MM.1S (cell line): Measurements from ENCODE around the gene ZSCAN1.

Experiments used
- DNase-seq: peaks from one replicate; pipeline ENCODE4 v3.0.0-alpha.2; 2015
- H2AFZ ChIP-seq: fragments of 300-600 bp; sonication (generic); 2 replicates; pipeline ENCODE4 v1.6.0; 2016; ENCODE audit warnings: antibody characterized with exemption, low read length
- H3F3A ChIP-seq: fragments of 300-600 bp; sonication (generic); 2 replicates; pipeline ENCODE4 v1.6.1; 2016; ENCODE audit warnings: mild to moderate bottlenecking, antibody characterized with exemption, low read length, moderate library complexity, mixed read lengths; ENCODE audit not compliant: insufficient read depth
- H3K27ac ChIP-seq: fragments of 300-600 bp; sonication (generic); 2 replicates; pipeline ENCODE4 v1.5.1; 2016; ENCODE audit warnings: mild to moderate bottlenecking, low read length
- H3K27me3 ChIP-seq: fragments of 300-600 bp; sonication (generic); replicated peaks from 2 replicates; pipeline ENCODE4 v1.6.0; 2016; ENCODE audit warnings: low read length; ENCODE audit not compliant: insufficient read depth
- H3K36me3 ChIP-seq: fragments of 300-600 bp; sonication (generic); replicated peaks from 2 replicates; pipeline ENCODE4 v1.6.1; 2016; ENCODE audit warnings: mild to moderate bottlenecking, low read length, mixed read lengths; ENCODE audit not compliant: insufficient read depth
- H3K4me1 ChIP-seq: fragments of 300-600 bp; sonication (generic); 2 replicates; pipeline ENCODE4 v1.6.1; 2016; ENCODE audit warnings: low read length, mixed read lengths
- H3K4me2 ChIP-seq: fragments of 300-600 bp; sonication (generic); 2 replicates; pipeline ENCODE4 v1.6.0; 2016; ENCODE audit warnings: low read depth, low read length
- H3K4me3 ChIP-seq: fragments of 300-600 bp; sonication (generic); 2 replicates; pipeline ENCODE4 v1.5.1; 2016; ENCODE audit warnings: low read length, mixed read lengths
- H3K79me2 ChIP-seq: fragments of 300-600 bp; sonication (generic); 2 replicates; pipeline ENCODE4 v1.6.1; 2016; ENCODE audit warnings: mixed run types, low read length, mixed read lengths
- H3K9ac ChIP-seq: fragments of 300-600 bp; sonication (generic); 2 replicates; pipeline ENCODE4 v1.6.1; 2016; ENCODE audit warnings: low read length, mixed read lengths
- H3K9me2 ChIP-seq: fragments of 300-600 bp; sonication (generic); replicated peaks from 2 replicates; pipeline ENCODE4 v1.6.1; 2016; ENCODE audit warnings: mild to moderate bottlenecking, low read length, mixed read lengths; ENCODE audit not compliant: insufficient read depth
- H3K9me3 ChIP-seq: fragments of 300-600 bp; sonication (generic); replicated peaks from 2 replicates; pipeline ENCODE4 v1.6.1; 2016; ENCODE audit warnings: mild to moderate bottlenecking, low read length, mixed read lengths; ENCODE audit not compliant: insufficient read depth
- H4K20me1 ChIP-seq: fragments of 300-600 bp; sonication (generic); 2 replicates; pipeline ENCODE4 v1.6.1; 2016; ENCODE audit warnings: mild to moderate bottlenecking, low read length, moderate library complexity, mixed read lengths; ENCODE audit not compliant: insufficient read depth
- CTCF ChIP-seq: fragments of 300-600 bp; sonication (generic); IDR thresholded peaks from 2 replicates; pipeline ENCODE4 v1.5.1; 2016; ENCODE audit warnings: antibody characterized with exemption, low read length, mixed read lengths
- EZH2 ChIP-seq: fragments of 300-600 bp; sonication (generic); optimal IDR thresholded peaks from 2 replicates; pipeline ENCODE3; 2017; ENCODE audit warnings: low read depth, mild to moderate bottlenecking, antibody characterized with exemption, low read length, mixed read lengths
- EZH2phosphoT487 ChIP-seq: fragments of 300-600 bp; sonication (generic); IDR thresholded peaks from 2 replicates; pipeline ENCODE4 v1.6.1; 2018; ENCODE audit warnings: antibody characterized with exemption, low read length

Gene ZSCAN1

DNA sequence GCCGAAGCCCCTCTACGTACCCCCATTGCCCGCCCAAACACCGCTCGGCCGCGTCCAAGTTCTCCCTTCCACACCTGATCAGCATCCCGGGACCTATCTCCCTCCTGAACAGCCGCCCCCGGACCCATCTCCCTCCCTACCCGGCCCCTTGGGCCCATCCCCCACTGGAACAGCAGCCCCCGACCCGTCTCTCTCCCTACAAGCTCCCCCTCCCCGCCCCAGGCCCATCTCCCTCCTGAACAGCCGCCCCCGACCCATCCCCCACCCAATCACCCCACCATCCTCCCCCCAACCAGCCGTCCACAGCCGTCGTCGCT, 610 bp downstream of the ZSCAN1 start:
- DNase-seq = no peak
- H3K4me3 ChIP-seq = no peak overlapping the region

DNA sequence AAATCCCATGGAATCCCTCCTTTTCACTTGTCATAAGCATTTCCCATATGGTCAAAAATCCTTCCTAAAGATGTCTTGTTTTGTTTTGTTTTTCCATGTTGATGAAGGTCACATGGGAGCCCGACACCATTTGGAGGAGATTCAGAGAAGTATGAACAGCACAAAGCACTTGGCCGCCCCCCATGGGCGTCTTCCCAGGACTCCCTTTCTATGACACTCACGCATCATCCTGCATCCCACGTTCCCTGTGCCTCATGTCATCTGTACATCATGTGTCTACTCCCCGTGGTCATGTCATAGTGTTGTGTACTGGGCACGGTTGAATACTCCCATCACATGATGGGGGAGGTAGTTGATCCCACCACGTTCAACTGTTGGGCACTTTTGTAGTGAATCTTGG, 2.0 kb downstream of the ZSCAN1 start:
- Histone ChIP-seq H3K9ac (no peak overlapping the region), H3K79me2 (no peaks in the 10 kb centered on the region), H3K27me3 (no peaks in the 10 kb centered on the region), H3K9me2 (no peaks in the 10 kb centered on the region), H3F3A (no peaks in the 10 kb centered on the region), H3K9me3 (no peaks in the 10 kb centered on the region), H2AFZ (no peak overlapping the region), H4K20me1 (no peaks in the 10 kb centered on the region), H3K4me1 (no peaks in the 10 kb centered on the region), H3K4me2 (no peak overlapping the region), H3K4me3 (no peak overlapping the region), H3K27ac (no peak overlapping the region), H3K36me3 (no peaks in the 10 kb centered on the region)
- DNase-seq = no peak
- TF ChIP-seq EZH2 (no peak), EZH2phosphoT487 (no peak), CTCF (no peak)

More for the DNA sequence above, 610 bp downstream of the ZSCAN1 start:
- Histone ChIP-seq H3K27me3 (no peaks in the 10 kb centered on the region), H3K9ac (no peak overlapping the region), H3K9me3 (no peaks in the 10 kb centered on the region), H3K27ac (no peak overlapping the region), H3F3A (no peaks in the 10 kb centered on the region), H3K9me2 (no peaks in the 10 kb centered on the region), H3K4me1 (no peaks in the 10 kb centered on the region), H3K4me2 (no peak overlapping the region), H3K36me3 (no peaks in the 10 kb centered on the region), H4K20me1 (no peaks in the 10 kb centered on the region), H3K79me2 (no peaks in the 10 kb centered on the region), H2AFZ (no peak overlapping the region)
- TF ChIP-seq CTCF = no peak
- TF ChIP-seq EZH2 = no peak
- TF ChIP-seq EZH2phosphoT487 = no peak

GRCh38 chr19:58037927-58038687, 4.3 kb downstream of the ZSCAN1 start:
- Histone ChIP-seq H3K9ac (no peak overlapping the region), H3K9me3 (no peaks in the 10 kb centered on the region), H4K20me1 (no peaks in the 10 kb centered on the region), H3K36me3 (no peaks in the 10 kb centered on the region), H3K27me3 (no peaks in the 10 kb centered on the region), H3K4me2 (no peak overlapping the region), H3K9me2 (no peaks in the 10 kb centered on the region), H3K27ac (no peak overlapping the region), H3K4me3 (no peak overlapping the region), H3F3A (no peaks in the 10 kb centered on the region), H3K79me2 (no peaks in the 10 kb centered on the region), H3K4me1 (no peaks in the 10 kb centered on the region), H2AFZ (no peak overlapping the region)
- no peak for DNase-seq
- no peak for TF ChIP-seq CTCF
- no peak for TF ChIP-seq EZH2phosphoT487
